ENCODE measurements around the gene ROBO2. TPM values are rescaled to one million over a fixed set of nuclear protein-coding genes. Genes with fewer than 3 reads are reported as not detected.

The ROBO2 gene
- total RNA-seq, 4 donors from 2014 or later = under 0.01 to 2.9 (median 1.0) TPM

- Histone ChIP-seq H3K9me3 (no peaks in the 10 kb centered on the region), H3K27ac (no peak overlapping the region), H3K36me3 (no peaks in the 10 kb centered on the region), H3K4me3 (no peak overlapping the region), H3K4me1 (no peaks in the 10 kb centered on the region), H3K27me3 (no peaks in the 10 kb centered on the region)
- no peak for TF ChIP-seq POLR2AphosphoS5 (IDR thresholded peaks at IDR 0.05)
- no peak for ATAC-seq
- 58 to 71% methylated on average over 5 of the region's 5 CpGs for WGBS, 2 donors (ENCODE audit: low coverage in 1 of 2)
Observed at GRCh38 chr3:77001062-77001701, 38.7 kb upstream of the ROBO2 start.

DNA sequence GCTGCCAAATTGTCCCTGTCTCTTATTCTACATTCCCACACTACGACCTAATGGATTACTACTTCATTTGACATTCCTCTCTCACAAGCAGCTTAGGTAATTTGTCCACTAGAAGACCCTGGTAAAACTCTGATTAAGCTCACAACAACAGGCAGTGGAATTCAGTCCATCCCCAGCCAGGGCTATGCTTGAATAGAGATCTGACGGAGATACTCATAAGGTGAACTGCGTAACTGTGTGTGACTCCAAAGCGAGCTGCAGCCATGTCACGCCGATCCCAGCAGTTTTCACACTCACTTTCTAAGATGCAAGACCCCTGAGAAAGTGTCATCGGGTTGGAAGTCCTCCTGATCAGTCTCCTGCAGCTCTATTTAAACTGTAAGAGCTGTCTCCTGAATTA, 25.7 kb upstream of the ROBO2 start:
- H3K36me3 ChIP-seq = no peaks in the 10 kb centered on the region
- no peak for ATAC-seq
- no peaks in the 10 kb centered on the region for H3K9me3 ChIP-seq
- H3K27me3 ChIP-seq = no peaks in the 10 kb centered on the region
- H3K4me3 ChIP-seq = no peak overlapping the region
- no peaks in the 10 kb centered on the region for H3K4me1 ChIP-seq
- no peak for TF ChIP-seq POLR2A (IDR thresholded peaks at IDR 0.05)
- no peak for TF ChIP-seq EP300 (IDR thresholded peaks at IDR 0.05)
- no peak overlapping the region for H3K27ac ChIP-seq
- 35 to 57% methylated on average over 4 to 5 of the region's 7 CpGs for WGBS, 2 donors (ENCODE audit: low coverage in 1 of 2)

DNA sequence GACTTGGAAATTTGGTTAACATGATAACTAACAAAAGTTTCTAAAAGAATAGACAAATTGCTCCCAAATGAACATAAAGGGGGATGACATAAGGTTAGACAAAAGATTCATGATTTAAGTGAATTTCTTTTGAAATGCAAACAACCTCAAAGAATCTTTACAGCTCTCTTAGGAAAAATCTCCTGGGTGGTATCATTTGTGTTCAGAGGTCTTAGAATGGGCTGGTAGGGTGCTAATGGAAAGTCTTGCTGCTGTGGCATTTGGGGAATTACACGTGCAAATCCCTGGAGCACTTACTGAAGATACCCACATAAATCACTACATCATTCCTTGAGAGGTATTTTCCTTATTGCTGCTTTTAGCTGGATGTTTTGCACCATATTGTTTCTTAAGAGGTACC, 14.4 kb upstream of the ROBO2 start:
- WGBS, 2 donors (ENCODE audit: low coverage in 1 of 2) = 21 to 29% methylated on average over 1 of the region's 1 CpG
- no peak for ATAC-seq
- no peak overlapping the region for H3K4me3 ChIP-seq

DNA sequence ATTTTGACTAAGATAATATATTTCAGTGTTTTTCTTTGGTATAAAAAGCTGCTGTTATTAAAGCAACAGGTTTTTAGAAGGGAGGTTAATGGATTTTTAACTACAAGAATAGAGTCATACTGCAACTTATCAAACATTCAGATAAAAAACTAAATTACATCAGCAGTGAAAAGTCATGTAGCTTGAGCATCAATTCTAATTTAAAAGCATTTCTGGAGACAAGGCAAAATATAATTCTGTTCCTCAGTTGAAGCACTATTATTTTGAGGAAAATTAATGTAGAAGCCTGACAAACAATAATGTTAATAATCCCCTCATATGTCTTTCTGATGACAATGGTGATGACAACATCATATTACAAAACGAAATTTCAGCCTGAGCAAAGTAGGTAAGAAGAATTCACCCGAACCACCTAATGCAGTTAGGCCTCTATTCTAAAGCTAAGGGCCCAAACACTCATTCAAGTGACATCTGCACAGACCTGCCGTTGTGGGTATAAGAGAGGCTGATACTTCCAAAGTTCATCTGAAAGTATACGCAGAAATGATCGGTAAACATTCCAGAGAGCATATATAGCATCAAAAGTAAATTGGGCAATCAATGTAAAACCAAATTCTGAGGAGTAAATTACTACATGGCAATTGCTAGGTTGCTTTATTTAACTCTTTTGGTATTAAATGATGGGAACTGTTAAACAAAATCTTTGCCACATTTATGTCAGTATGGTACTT, 12.8 kb upstream of the ROBO2 start:
- 61 to 91% methylated on average over 4 to 5 of the region's 5 CpGs for WGBS, 2 donors (ENCODE audit: low coverage in 1 of 2)
- ATAC-seq = no peak
- Histone ChIP-seq H3K36me3 (no peaks in the 10 kb centered on the region), H3K4me3 (no peak overlapping the region), H3K4me1 (no peaks in the 10 kb centered on the region), H3K9me3 (peaks cover 0 to 3% (median 0%) of the 10 kb centered on the region in 3 donors), H3K27ac (no peak overlapping the region), H3K27me3 (no peaks in the 10 kb centered on the region)
- TF ChIP-seq EP300 (IDR thresholded peaks at IDR 0.05) = no peak
- no peak for TF ChIP-seq POLR2AphosphoS5 (IDR thresholded peaks at IDR 0.05)
- TF ChIP-seq, protein P1, sequence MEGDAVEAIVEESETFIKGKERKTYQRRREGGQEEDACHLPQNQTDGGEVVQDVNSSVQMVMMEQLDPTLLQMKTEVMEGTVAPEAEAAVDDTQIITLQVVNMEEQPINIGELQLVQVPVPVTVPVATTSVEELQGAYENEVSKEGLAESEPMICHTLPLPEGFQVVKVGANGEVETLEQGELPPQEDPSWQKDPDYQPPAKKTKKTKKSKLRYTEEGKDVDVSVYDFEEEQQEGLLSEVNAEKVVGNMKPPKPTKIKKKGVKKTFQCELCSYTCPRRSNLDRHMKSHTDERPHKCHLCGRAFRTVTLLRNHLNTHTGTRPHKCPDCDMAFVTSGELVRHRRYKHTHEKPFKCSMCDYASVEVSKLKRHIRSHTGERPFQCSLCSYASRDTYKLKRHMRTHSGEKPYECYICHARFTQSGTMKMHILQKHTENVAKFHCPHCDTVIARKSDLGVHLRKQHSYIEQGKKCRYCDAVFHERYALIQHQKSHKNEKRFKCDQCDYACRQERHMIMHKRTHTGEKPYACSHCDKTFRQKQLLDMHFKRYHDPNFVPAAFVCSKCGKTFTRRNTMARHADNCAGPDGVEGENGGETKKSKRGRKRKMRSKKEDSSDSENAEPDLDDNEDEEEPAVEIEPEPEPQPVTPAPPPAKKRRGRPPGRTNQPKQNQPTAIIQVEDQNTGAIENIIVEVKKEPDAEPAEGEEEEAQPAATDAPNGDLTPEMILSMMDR (IDR thresholded peaks at IDR 0.05) = no peak
- TF ChIP-seq POLR2A (IDR thresholded peaks at IDR 0.05) = no peak

More for the DNA sequence above, 14.4 kb upstream of the ROBO2 start:
- no peaks in the 10 kb centered on the region for H3K27me3 ChIP-seq
- H3K27ac ChIP-seq = no peak overlapping the region
- no peaks in the 10 kb centered on the region for H3K4me1 ChIP-seq
- no peak for TF ChIP-seq POLR2A (IDR thresholded peaks at IDR 0.05)
- TF ChIP-seq POLR2AphosphoS5 (IDR thresholded peaks at IDR 0.05) = no peak
- TF ChIP-seq EP300 (IDR thresholded peaks at IDR 0.05) = no peak
- TF ChIP-seq, protein P1 (IDR thresholded peaks at IDR 0.05) = no peak
- H3K36me3 ChIP-seq = no peaks in the 10 kb centered on the region
- H3K9me3 ChIP-seq = peaks cover 0 to 7% (median 0%) of the 10 kb centered on the region in 3 donors

DNA sequence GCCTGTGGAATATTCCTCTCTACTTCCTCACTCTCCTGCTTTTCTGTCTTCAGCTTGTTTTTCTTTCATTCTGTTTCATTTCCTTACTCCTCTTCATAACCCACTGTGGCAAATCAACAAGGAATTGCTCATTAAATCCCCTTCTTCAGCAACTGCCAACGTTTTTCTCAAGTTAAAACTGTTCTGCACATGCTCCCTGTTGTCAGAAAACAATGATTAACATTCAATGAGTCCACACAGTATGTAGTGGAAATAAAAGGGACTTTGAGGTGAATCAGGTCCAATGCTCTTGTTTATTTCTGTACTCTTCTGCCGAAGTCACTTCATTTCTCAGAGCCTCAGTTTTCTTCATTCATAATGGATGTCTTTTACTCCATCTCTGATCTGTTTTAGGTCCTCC, 11.9 kb upstream of the ROBO2 start:
- no peak for ATAC-seq

More for the DNA sequence above, 11.9 kb upstream of the ROBO2 start:
- Histone ChIP-seq H3K27me3 (no peaks in the 10 kb centered on the region), H3K27ac (no peak overlapping the region), H3K4me1 (no peaks in the 10 kb centered on the region), H3K36me3 (no peaks in the 10 kb centered on the region), H3K9me3 (no peaks in the 10 kb centered on the region), H3K4me3 (no peak overlapping the region)
- TF ChIP-seq, protein P1 (IDR thresholded peaks at IDR 0.05) = no peak
- TF ChIP-seq POLR2A (IDR thresholded peaks at IDR 0.05) (no peak), EP300 (IDR thresholded peaks at IDR 0.05) (no peak), POLR2AphosphoS5 (IDR thresholded peaks at IDR 0.05) (no peak)
- WGBS, 2 donors (ENCODE audit: low coverage in 1 of 2) = 32 to 57% methylated on average over 2 of the region's 2 CpGs
